CD8-positive, alpha-beta memory T cell (primary cell): ENCODE data around the gene SLC4A1. TPM values are rescaled to one million over a fixed set of nuclear protein-coding genes. Genes with fewer than 3 reads are reported as not detected.
A peak's percentile ranks its signal among the peaks of the same experiment; 100 is the strongest.

Experiments
- CTCF ChIA-PET: fragments of 350-600 bp; sonication (Branson Sonifier 250); formaldehyde crosslinking; loops from one replicate; lab custom pipeline; 2021; ENCODE audit warnings: antibody characterized with exemption; lab: Charles Lee
- POLR2A ChIA-PET: fragments of 350-600 bp; sonication (Branson Sonifier 250); formaldehyde crosslinking; loops from one replicate; lab custom pipeline; 2021; ENCODE audit warnings: antibody characterized with exemption; lab: Charles Lee
- DNase-seq, 5 donors: peaks; one replicate each; pipeline versions ENCODE4 v3.0.0 to v3.0.0-alpha.2; 2020 to 2022; ENCODE audit warnings: mixed read lengths in 1 of 5
- H3K27ac ChIP-seq: one replicate; pipeline ENCODE4 v1.7.0; 2013; ENCODE audit warnings: low read depth, mild to moderate bottlenecking, low read length, moderate library complexity
- H3K27me3 ChIP-seq: 2 replicates; pipeline ENCODE4 v1.7.0; 2013; ENCODE audit warnings: low read length, mild to moderate bottlenecking; ENCODE audit not compliant: insufficient read depth, poor library complexity, severe bottlenecking
- H3K36me3 ChIP-seq: 2 replicates; pipeline ENCODE4 v1.7.0; 2013; ENCODE audit warnings: mild to moderate bottlenecking, low read length, moderate library complexity; ENCODE audit not compliant: insufficient read depth
- H3K4me1 ChIP-seq: 2 replicates; pipeline ENCODE4 v1.7.0; 2013; ENCODE audit warnings: mild to moderate bottlenecking, low read length, moderate library complexity; ENCODE audit not compliant: insufficient read depth
- H3K4me3 ChIP-seq: 2 replicates; pipeline ENCODE4 v1.7.0; 2013; ENCODE audit warnings: mild to moderate bottlenecking, low read length
- H3K9me3 ChIP-seq: 2 replicates; pipeline ENCODE4 v1.7.0; 2013; ENCODE audit warnings: mild to moderate bottlenecking, low read length
- H3K27ac Mint-ChIP-seq, 8 donors: one replicate each; pipeline ENCODE4 v1.8.0; 2020 to 2021; ENCODE audit warnings: mixed read lengths in 8 of 8, mild to moderate bottlenecking in 6 of 8, inconsistent platforms in 3 of 8, moderate library complexity in 3 of 8
- H3K27me3 Mint-ChIP-seq, 2 donors: one replicate each; pipeline ENCODE4 v1.8.0; 2020 to 2021; ENCODE audit warnings: mixed read lengths in 2 of 2, mild to moderate bottlenecking in 1 of 2, moderate library complexity in 1 of 2
- H3K36me3 Mint-ChIP-seq, 3 donors: one replicate each; pipeline ENCODE4 v1.8.0; 2020 to 2021; ENCODE audit warnings: mixed read lengths in 3 of 3, inconsistent platforms in 1 of 3, mild to moderate bottlenecking in 1 of 3
- H3K4me1 Mint-ChIP-seq, 3 donors: one replicate each; pipeline ENCODE4 v1.8.0; 2020 to 2021; ENCODE audit warnings: mixed read lengths in 3 of 3, inconsistent platforms in 1 of 3, mild to moderate bottlenecking in 1 of 3
- H3K4me3 Mint-ChIP-seq, 7 donors: one replicate each; pipeline ENCODE4 v1.8.0; 2020 to 2021; ENCODE audit warnings: mixed read lengths in 7 of 7, mild to moderate bottlenecking in 6 of 7, moderate library complexity in 4 of 7, inconsistent platforms in 2 of 7
- H3K9me3 Mint-ChIP-seq, 5 donors: one replicate each; pipeline ENCODE4 v1.8.0; 2020 to 2022; ENCODE audit warnings: mixed read lengths in 5 of 5, mild to moderate bottlenecking in 3 of 5, moderate library complexity in 2 of 5, inconsistent platforms in 1 of 5
- polyA plus RNA-seq: library from polyadenylated mRNA; unstranded; fragments of 300-500 nt; fragmentation: Illumina TruSeq; gene quantifications from one replicate; pipeline ENCODE4 v1.2.3, GENCODE V29; 2021
- total RNA-seq, 2 experiments: library from RNA; stranded (reverse); gene quantifications; one replicate each; pipeline ENCODE4 v1.2.3, GENCODE V29; 2021

SLC4A1 gene
- total and polyA plus RNA-seq, 3 experiments from 2014 or later: not detected

GRCh38 chr17:44206825-44207155 is 61.1 kb downstream of the SLC4A1 start:
- Histone ChIP-seq H3K4me1 (peaks cover 38% of the 10 kb centered on the region), H3K9me3 (no peaks in the 10 kb centered on the region), H3K36me3 (peaks cover 43% of the 10 kb centered on the region), H3K27ac (no peak overlapping the region), H3K4me3 (no peak overlapping the region), H3K27me3 (no peaks in the 10 kb centered on the region)
- Mint-ChIP-seq H3K27ac (no peak overlapping the region), H3K36me3 (peaks cover 6 to 49% (median 8%) of the 10 kb centered on the region in 3 donors), H3K4me3 (no peak overlapping the region), H3K4me1 (peaks cover 26 to 47% (median 26%) of the 10 kb centered on the region in 3 donors), H3K9me3 (no peaks in the 10 kb centered on the region), H3K27me3 (peaks cover 0 to 4% of the 10 kb centered on the region in 2 donors)
- ChIA-PET CTCF (interaction anchor here (1.3 to 11.1 kb wide), 6 partner anchors 10 to 144 kb away, joined by 3 to 100 read pairs (median 6); partner anchors contain the start of genes GRN and HDAC5), POLR2A (interaction anchor here (1.0 to 1.7 kb wide), 3 partner anchors 11 to 120 kb away, joined by 3 to 10 read pairs (median 5); partner anchors contain the start of gene UBTF)
- no peak for DNase-seq

GRCh38 chr17:44205962-44206824 is 61.7 kb downstream of the SLC4A1 start:
- Histone ChIP-seq H3K36me3 (peaks cover 37% of the 10 kb centered on the region), H3K27me3 (no peaks in the 10 kb centered on the region), H3K4me1 (peaks cover 32% of the 10 kb centered on the region), H3K27ac (no peak overlapping the region), H3K9me3 (no peaks in the 10 kb centered on the region), H3K4me3 (no peak overlapping the region)
- Mint-ChIP-seq H3K36me3 (peaks cover 6 to 44% (median 8%) of the 10 kb centered on the region in 3 donors), H3K27me3 (peaks cover 0 to 4% of the 10 kb centered on the region in 2 donors), H3K4me1 (peaks cover 28 to 43% (median 29%) of the 10 kb centered on the region in 3 donors), H3K4me3 (peak overlapping the region in 1 of 7 donors; percentile 61), H3K27ac (peak overlapping the region in 7 of 8 donors; percentile 21 to 79 (median 45)), H3K9me3 (no peaks in the 10 kb centered on the region)
- DNase-seq: no peak
- ChIA-PET POLR2A (interaction anchor here (0.6 to 1.7 kb wide), 5 partner anchors 11 to 121 kb away, joined by 3 to 10 read pairs (median 5); partner anchors contain the start of gene UBTF), CTCF (interaction anchor here (1.1 to 2.1 kb wide), 5 partner anchors 11 to 144 kb away, joined by 3 to 11 read pairs (median 5); partner anchors contain the start of genes GRN and HDAC5)

GRCh38 chr17:44204441-44204882 is 63.5 kb downstream of the SLC4A1 start:
- H3K4me1 Mint-ChIP-seq: peaks cover 32 to 41% (median 33%) of the 10 kb centered on the region in 3 donors
- H3K9me3 Mint-ChIP-seq: no peaks in the 10 kb centered on the region
- Histone ChIP-seq H3K27ac (no peak overlapping the region), H3K4me1 (peaks cover 21% of the 10 kb centered on the region), H3K9me3 (no peaks in the 10 kb centered on the region), H3K27me3 (no peaks in the 10 kb centered on the region), H3K36me3 (peaks cover 23% of the 10 kb centered on the region), H3K4me3 (no peak overlapping the region)
- H3K4me3 Mint-ChIP-seq: no peak overlapping the region
- DNase-seq: no peak
- ChIA-PET CTCF (interaction anchor here (0.9 to 1.8 kb wide), 13 partner anchors 11 to 141 kb away, joined by 3 to 13 read pairs (median 4); partner anchors contain the start of genes GRN, TMUB2 and UBTF), POLR2A (interaction anchor here (1.0 to 1.5 kb wide), 3 partner anchors 17 to 122 kb away, joined by 3 to 5 read pairs (median 3); no protein-coding TSS in a partner anchor)
- H3K36me3 Mint-ChIP-seq: peaks cover 6 to 36% (median 8%) of the 10 kb centered on the region in 3 donors
- H3K27ac Mint-ChIP-seq: peak overlapping the region in 1 of 8 donors; percentile 93
- H3K27me3 Mint-ChIP-seq: peaks cover 0 to 1% of the 10 kb centered on the region in 2 donors

- ChIA-PET CTCF (interaction anchor here (0.9 to 2.1 kb wide), 15 partner anchors 10 to 148 kb away, joined by 3 to 13 read pairs (median 5); partner anchors contain the start of genes GRN, TMUB2 and UBTF), POLR2A (interaction anchor here (0.6 to 1.5 kb wide), 5 partner anchors 18 to 130 kb away, joined by 3 to 5 read pairs (median 3); no protein-coding TSS in a partner anchor)
- Histone ChIP-seq H3K9me3 (no peaks in the 10 kb centered on the region), H3K4me3 (no peak overlapping the region), H3K36me3 (peaks cover 17% of the 10 kb centered on the region), H3K27me3 (no peaks in the 10 kb centered on the region), H3K4me1 (peaks cover 19% of the 10 kb centered on the region), H3K27ac (no peak overlapping the region)
- DNase-seq: peak in 3 of 5 donors; percentile 43 to 61 (median 54)
- Mint-ChIP-seq H3K9me3 (no peaks in the 10 kb centered on the region), H3K4me1 (peaks cover 32 to 41% (median 33%) of the 10 kb centered on the region in 3 donors), H3K27me3 (peaks cover 0 to 1% of the 10 kb centered on the region in 2 donors), H3K27ac (peak overlapping the region; percentile 19 to 86 (median 70)), H3K36me3 (peaks cover 6 to 31% (median 8%) of the 10 kb centered on the region in 3 donors), H3K4me3 (peak overlapping the region in 1 of 7 donors; percentile 55)
These were observed 64.0 kb downstream of the SLC4A1 start for GRCh38 chr17:44203731-44204440.

- POLR2A ChIA-PET: interaction anchor here (5.4 kb wide), 1 partner anchor 18 kb away, joined by 54 read pairs; the partner anchor contains the start of gene UBTF
- Mint-ChIP-seq H3K4me1 (peaks cover 36 to 43% (median 40%) of the 10 kb centered on the region in 3 donors), H3K4me3 (peak overlapping the region in 6 of 7 donors; percentile 26 to 60 (median 57)), H3K9me3 (no peaks in the 10 kb centered on the region), H3K27me3 (peaks cover 0 to 1% of the 10 kb centered on the region in 2 donors), H3K27ac (peak overlapping the region in 6 of 8 donors; percentile 69 to 88 (median 77)), H3K36me3 (peaks cover 0 to 28% (median 4%) of the 10 kb centered on the region in 3 donors)
- Histone ChIP-seq H3K27me3 (no peaks in the 10 kb centered on the region), H3K4me1 (peaks cover 26% of the 10 kb centered on the region), H3K9me3 (no peaks in the 10 kb centered on the region), H3K4me3 (no peak overlapping the region), H3K36me3 (peaks cover 8% of the 10 kb centered on the region), H3K27ac (no peak overlapping the region)
- no peak for DNase-seq
- CTCF ChIA-PET: interaction anchor here (0.9 to 3.0 kb wide), 6 partner anchors 7 to 149 kb away, joined by 3 to 28 read pairs (median 8); partner anchors contain the start of genes GRN and TMUB2
These were observed 65.2 kb downstream of the SLC4A1 start for GRCh38 chr17:44202756-44203155.

DNA sequence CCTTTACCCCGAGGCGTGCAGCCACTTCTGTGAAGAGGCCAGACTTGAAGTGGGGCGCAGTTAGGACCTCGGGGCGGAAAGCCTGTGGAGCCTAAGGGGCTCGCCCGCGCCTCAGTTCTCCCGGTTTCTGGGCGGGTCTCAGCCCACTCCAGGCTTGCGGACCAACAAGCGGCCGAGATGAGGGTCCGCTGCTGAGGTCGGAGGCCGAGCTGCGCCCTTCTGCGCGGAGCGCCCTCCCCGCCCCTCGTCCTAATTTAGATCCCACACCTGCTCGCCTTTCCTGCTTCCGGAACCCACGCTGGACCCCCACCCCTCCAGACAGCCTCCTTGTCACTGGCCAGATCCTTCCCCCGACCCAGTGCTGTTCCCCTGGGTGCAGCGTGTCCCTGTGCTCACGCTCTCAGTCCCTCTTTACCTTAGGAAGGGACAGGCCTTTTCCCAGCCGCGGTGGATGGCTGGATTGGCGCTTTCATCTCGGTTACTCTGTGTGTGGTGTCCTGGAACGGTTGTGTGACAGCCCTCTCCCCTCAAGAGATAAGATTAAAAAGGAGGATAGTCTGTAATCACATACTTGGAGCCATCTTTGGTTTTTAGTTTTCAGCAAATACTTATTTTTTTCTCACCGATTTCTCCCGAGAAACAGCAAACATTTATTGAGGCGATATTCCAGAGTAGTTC is 67.3 kb downstream of the SLC4A1 start:
- H3K4me3 Mint-ChIP-seq: peak overlapping the region; percentile 80 to 92 (median 90)
- H3K9me3 ChIP-seq: no peaks in the 10 kb centered on the region
- peak overlapping the region; percentile 64 for H3K27ac ChIP-seq
- H3K36me3 ChIP-seq: peaks cover 12% of the 10 kb centered on the region
- H3K27ac Mint-ChIP-seq: peak overlapping the region; percentile 69 to 98 (median 92)
- no peaks in the 10 kb centered on the region for H3K27me3 ChIP-seq
- ChIA-PET POLR2A (interaction anchor here (1.0 to 5.4 kb wide), 4 partner anchors 14 to 127 kb away, joined by 4 to 54 read pairs (median 18); partner anchors contain the start of genes HDAC5, TMUB2 and UBTF), CTCF (interaction anchor here (0.9 to 3.0 kb wide), 4 partner anchors 9 to 20 kb away, joined by 3 to 28 read pairs (median 6); no protein-coding TSS in a partner anchor)
- peaks cover 30% of the 10 kb centered on the region for H3K4me1 ChIP-seq
- H3K4me3 ChIP-seq: peak overlapping the region; percentile 66
- no peak for DNase-seq
- H3K27me3 Mint-ChIP-seq: peaks cover 0 to 1% of the 10 kb centered on the region in 2 donors
- peaks cover 38 to 49% (median 41%) of the 10 kb centered on the region in 3 donors for H3K4me1 Mint-ChIP-seq
- peaks cover 0 to 31% (median 5%) of the 10 kb centered on the region in 3 donors for H3K36me3 Mint-ChIP-seq
- no peaks in the 10 kb centered on the region for H3K9me3 Mint-ChIP-seq
